ENCODE results near the gene C18orf63. TPM values are rescaled to one million over a fixed set of nuclear protein-coding genes. Genes with fewer than 3 reads are reported as not detected.

The C18orf63 gene
- total and polyA plus RNA-seq, 2 experiments from 2014 or later: not detected

DNA sequence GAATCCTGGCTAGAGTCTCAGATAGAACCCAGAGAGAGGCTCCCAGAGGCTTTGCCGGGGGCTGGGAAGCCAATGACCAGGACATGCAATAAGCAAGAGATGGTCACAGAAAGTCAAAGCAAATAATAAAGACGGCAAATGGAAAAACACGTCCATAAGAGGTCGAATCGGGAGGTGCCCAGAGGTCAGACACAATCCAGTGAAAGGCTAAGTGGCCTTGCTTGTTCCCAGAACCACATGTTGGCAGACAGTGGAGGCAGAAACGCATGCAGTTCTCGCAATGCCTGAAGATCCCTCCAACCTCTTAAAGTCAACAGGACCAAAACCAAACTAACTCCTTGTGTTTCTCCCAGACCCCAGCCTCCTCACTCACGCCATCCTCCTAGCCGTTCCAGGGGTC lies 26.9 kb upstream of the C18orf63 start:
- H3K27me3 Mint-ChIP-seq (ENCODE audit: insufficient read depth, low read depth, poor library complexity): peaks cover 3% of the 10 kb centered on the region
- Histone ChIP-seq H3K4me1 (ENCODE audit: insufficient read depth) (peaks cover 41% of the 10 kb centered on the region), H2AFZ (no peak overlapping the region), H3K36me3 (ENCODE audit: insufficient read depth) (no peaks in the 10 kb centered on the region; the same call in 1 of the 2 replicates), H3K9me2 (ENCODE audit: insufficient read depth) (peaks cover 5% of the 10 kb centered on the region; the same call in 1 of the 2 replicates), H3K4me2 (peak overlapping the region; percentile 73), H4K20me1 (replicated peaks; ENCODE audit: insufficient read depth) (no peaks in the 10 kb centered on the region), H3K27me3 (ENCODE audit: insufficient read depth) (no peaks in the 10 kb centered on the region), H3K79me2 (replicated peaks; ENCODE audit: insufficient read depth) (peaks cover 73% of the 10 kb centered on the region), H3K27ac (ENCODE audit: low read depth) (no peak overlapping the region; the same call in 1 of the 2 replicates), H3K4me3 (no peak overlapping the region), H3F3A (replicated peaks; ENCODE audit: low read depth) (0 out of 2 replicates have a peak, but pooled peaks cover 3% of the 10 kb centered on the region)
- ATAC-seq (no peak), DNase-seq (ENCODE audit: low spot score) (no peak)
- peaks cover 51% of the 10 kb centered on the region for H3K4me1 Mint-ChIP-seq
- H3K36me3 Mint-ChIP-seq (ENCODE audit: low read depth): peaks cover 18% of the 10 kb centered on the region; the same call in 2 of the 3 replicates
- no peak overlapping the region; the same call in 2 of the 3 replicates for H3K4me3 Mint-ChIP-seq
- TF ChIP-seq, protein P1, sequence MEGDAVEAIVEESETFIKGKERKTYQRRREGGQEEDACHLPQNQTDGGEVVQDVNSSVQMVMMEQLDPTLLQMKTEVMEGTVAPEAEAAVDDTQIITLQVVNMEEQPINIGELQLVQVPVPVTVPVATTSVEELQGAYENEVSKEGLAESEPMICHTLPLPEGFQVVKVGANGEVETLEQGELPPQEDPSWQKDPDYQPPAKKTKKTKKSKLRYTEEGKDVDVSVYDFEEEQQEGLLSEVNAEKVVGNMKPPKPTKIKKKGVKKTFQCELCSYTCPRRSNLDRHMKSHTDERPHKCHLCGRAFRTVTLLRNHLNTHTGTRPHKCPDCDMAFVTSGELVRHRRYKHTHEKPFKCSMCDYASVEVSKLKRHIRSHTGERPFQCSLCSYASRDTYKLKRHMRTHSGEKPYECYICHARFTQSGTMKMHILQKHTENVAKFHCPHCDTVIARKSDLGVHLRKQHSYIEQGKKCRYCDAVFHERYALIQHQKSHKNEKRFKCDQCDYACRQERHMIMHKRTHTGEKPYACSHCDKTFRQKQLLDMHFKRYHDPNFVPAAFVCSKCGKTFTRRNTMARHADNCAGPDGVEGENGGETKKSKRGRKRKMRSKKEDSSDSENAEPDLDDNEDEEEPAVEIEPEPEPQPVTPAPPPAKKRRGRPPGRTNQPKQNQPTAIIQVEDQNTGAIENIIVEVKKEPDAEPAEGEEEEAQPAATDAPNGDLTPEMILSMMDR (conservative IDR thresholded peaks at IDR 0.05; ENCODE audit: low read depth in 2 of 2): no peak
- TF ChIP-seq EZH2phosphoT487 (IDR thresholded peaks at IDR 0.05; ENCODE audit: unreplicated experiment) (no peak), ZNF331 (CRISPR knock-in tag; IDR thresholded peaks at IDR 0.05; ENCODE audit: low read depth) (no peak), ZNF114 (CRISPR knock-in tag; IDR thresholded peaks at IDR 0.05) (no peak), JUNB (IDR thresholded peaks at IDR 0.05; ENCODE audit: unreplicated experiment) (no peak), STAT1 (IDR thresholded peaks at IDR 0.05; ENCODE audit: unreplicated experiment) (no peak)
- TF ChIP-seq, protein P2, sequence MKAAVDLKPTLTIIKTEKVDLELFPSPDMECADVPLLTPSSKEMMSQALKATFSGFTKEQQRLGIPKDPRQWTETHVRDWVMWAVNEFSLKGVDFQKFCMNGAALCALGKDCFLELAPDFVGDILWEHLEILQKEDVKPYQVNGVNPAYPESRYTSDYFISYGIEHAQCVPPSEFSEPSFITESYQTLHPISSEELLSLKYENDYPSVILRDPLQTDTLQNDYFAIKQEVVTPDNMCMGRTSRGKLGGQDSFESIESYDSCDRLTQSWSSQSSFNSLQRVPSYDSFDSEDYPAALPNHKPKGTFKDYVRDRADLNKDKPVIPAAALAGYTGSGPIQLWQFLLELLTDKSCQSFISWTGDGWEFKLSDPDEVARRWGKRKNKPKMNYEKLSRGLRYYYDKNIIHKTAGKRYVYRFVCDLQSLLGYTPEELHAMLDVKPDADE (IDR thresholded peaks at IDR 0.05): no peak
- TF ChIP-seq, protein P3, sequence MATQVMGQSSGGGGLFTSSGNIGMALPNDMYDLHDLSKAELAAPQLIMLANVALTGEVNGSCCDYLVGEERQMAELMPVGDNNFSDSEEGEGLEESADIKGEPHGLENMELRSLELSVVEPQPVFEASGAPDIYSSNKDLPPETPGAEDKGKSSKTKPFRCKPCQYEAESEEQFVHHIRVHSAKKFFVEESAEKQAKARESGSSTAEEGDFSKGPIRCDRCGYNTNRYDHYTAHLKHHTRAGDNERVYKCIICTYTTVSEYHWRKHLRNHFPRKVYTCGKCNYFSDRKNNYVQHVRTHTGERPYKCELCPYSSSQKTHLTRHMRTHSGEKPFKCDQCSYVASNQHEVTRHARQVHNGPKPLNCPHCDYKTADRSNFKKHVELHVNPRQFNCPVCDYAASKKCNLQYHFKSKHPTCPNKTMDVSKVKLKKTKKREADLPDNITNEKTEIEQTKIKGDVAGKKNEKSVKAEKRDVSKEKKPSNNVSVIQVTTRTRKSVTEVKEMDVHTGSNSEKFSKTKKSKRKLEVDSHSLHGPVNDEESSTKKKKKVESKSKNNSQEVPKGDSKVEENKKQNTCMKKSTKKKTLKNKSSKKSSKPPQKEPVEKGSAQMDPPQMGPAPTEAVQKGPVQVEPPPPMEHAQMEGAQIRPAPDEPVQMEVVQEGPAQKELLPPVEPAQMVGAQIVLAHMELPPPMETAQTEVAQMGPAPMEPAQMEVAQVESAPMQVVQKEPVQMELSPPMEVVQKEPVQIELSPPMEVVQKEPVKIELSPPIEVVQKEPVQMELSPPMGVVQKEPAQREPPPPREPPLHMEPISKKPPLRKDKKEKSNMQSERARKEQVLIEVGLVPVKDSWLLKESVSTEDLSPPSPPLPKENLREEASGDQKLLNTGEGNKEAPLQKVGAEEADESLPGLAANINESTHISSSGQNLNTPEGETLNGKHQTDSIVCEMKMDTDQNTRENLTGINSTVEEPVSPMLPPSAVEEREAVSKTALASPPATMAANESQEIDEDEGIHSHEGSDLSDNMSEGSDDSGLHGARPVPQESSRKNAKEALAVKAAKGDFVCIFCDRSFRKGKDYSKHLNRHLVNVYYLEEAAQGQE (IDR thresholded peaks at IDR 0.05; ENCODE audit: unreplicated experiment): no peak
- H3K9me3 Mint-ChIP-seq: no peaks in the 10 kb centered on the region
- peak overlapping the region; percentile 89 for H3K27ac Mint-ChIP-seq

DNA sequence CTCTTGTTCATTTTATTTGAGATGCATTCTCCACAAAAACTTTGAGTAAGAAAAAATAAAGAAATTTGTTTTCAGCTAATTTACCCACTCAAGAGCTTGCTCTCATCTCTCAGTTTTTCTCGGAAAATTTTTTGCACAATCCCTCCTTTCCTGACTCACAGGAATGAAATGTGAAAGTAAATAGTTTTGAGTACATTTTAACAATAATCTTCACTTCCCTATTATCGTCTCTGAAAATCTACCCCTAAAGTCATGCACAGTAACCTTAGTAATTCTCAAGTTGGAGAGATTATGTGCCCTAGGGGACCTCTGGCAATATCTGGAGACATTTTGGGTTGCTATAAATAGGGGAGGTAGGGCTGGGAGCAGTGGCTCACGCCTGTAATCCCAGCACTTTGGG lies 26.5 kb upstream of the C18orf63 start:
- Mint-ChIP-seq H3K4me1 (peaks cover 47% of the 10 kb centered on the region), H3K4me3 (no peak overlapping the region; the same call in 2 of the 3 replicates), H3K27ac (0 out of 2 replicates have a peak overlapping the region, but pooled peaks have one; percentile 28), H3K9me3 (no peaks in the 10 kb centered on the region), H3K27me3 (ENCODE audit: insufficient read depth, low read depth, poor library complexity) (peaks cover 1% of the 10 kb centered on the region), H3K36me3 (ENCODE audit: low read depth) (peaks cover 18% of the 10 kb centered on the region; the same call in 2 of the 3 replicates)
- H3K27ac ChIP-seq (ENCODE audit: low read depth): 0 out of 2 replicates have a peak overlapping the region, but pooled peaks have one; percentile 13
- H3K4me2 ChIP-seq: no peak overlapping the region
- peaks cover 37% of the 10 kb centered on the region for H3K4me1 ChIP-seq (ENCODE audit: insufficient read depth)
- no peaks in the 10 kb centered on the region for H3K27me3 ChIP-seq (ENCODE audit: insufficient read depth)
- H2AFZ ChIP-seq: no peak overlapping the region
- no peaks in the 10 kb centered on the region for H4K20me1 ChIP-seq (replicated peaks; ENCODE audit: insufficient read depth)
- H3K9me2 ChIP-seq (ENCODE audit: insufficient read depth): peaks cover 5% of the 10 kb centered on the region; the same call in 1 of the 2 replicates
- 0 out of 2 replicates have a peak, but pooled peaks cover 3% of the 10 kb centered on the region for H3F3A ChIP-seq (replicated peaks; ENCODE audit: low read depth)
- H3K79me2 ChIP-seq (replicated peaks; ENCODE audit: insufficient read depth): peaks cover 69% of the 10 kb centered on the region
- no peak for DNase-seq (ENCODE audit: low spot score)
- no peak overlapping the region for H3K4me3 ChIP-seq
- H3K36me3 ChIP-seq (ENCODE audit: insufficient read depth): no peaks in the 10 kb centered on the region; the same call in 1 of the 2 replicates
- no peak for ATAC-seq
- TF ChIP-seq STAT1 (IDR thresholded peaks at IDR 0.05; ENCODE audit: unreplicated experiment) (no peak), JUNB (IDR thresholded peaks at IDR 0.05; ENCODE audit: unreplicated experiment) (no peak), ZNF331 (CRISPR knock-in tag; IDR thresholded peaks at IDR 0.05; ENCODE audit: low read depth) (no peak), EZH2 (IDR thresholded peaks at IDR 0.05; ENCODE audit: low read depth, unreplicated experiment) (no peak), CREB1 (CRISPR knock-in tag; IDR thresholded peaks at IDR 0.05; ENCODE audit: low read depth) (no peak)
- TF ChIP-seq, protein P1 (conservative IDR thresholded peaks at IDR 0.05; ENCODE audit: low read depth in 2 of 2): no peak
- TF ChIP-seq, protein P3 (IDR thresholded peaks at IDR 0.05; ENCODE audit: unreplicated experiment): no peak
